Suprapubic skin (tissue), 3 donors: ENCODE results near the gene CCDC106.

Experiments used
- CTCF ChIP-seq, 2 donors: fragments of 200-600 bp in 1 of 2; fragments of 450-650 bp in 1 of 2; sonication (generic) in 1 of 2; IDR thresholded peaks; one replicate each; pipeline ENCODE4 v1.5.1; 2016 to 2019; ENCODE audit warnings: antibody characterized with exemption in 2 of 2, mild to moderate bottlenecking in 1 of 2, moderate library complexity in 1 of 2
- EP300 ChIP-seq: sonication (generic); formaldehyde crosslinking; IDR thresholded peaks from one replicate; pipeline ENCODE4 v1.6.1; 2017; ENCODE audit warnings: antibody characterized with exemption

GRCh38 chr19:55600662-55601028 lies 47.4 kb upstream of the CCDC106 start:
- TF ChIP-seq CTCF (IDR thresholded peaks at IDR 0.05): no peak
- no peak for TF ChIP-seq EP300
